Ishikawa (cell line): Measurements from ENCODE around the gene PDZD8.

Experiments
- CEBPB ChIP-seq: IDR thresholded peaks from 2 replicates; pipeline ENCODE4 v1.6.1; 2012
- CREB1 ChIP-seq: IDR thresholded peaks from 2 replicates; pipeline ENCODE4 v1.6.1; 2012; ENCODE audit warnings: low read depth
- EGR1 ChIP-seq: IDR thresholded peaks from 2 replicates; pipeline ENCODE4 v1.6.1; 2012
- EP300 ChIP-seq: IDR thresholded peaks from 2 replicates; pipeline ENCODE4 v1.6.1; 2012; ENCODE audit warnings: borderline replicate concordance
- MAX ChIP-seq: IDR thresholded peaks from 2 replicates; pipeline ENCODE4 v1.6.1; 2012
- RAD21 ChIP-seq: IDR thresholded peaks from 2 replicates; pipeline ENCODE4 v1.6.1; 2012; ENCODE audit warnings: low read depth
- REST ChIP-seq: IDR thresholded peaks from 2 replicates; pipeline ENCODE4 v1.6.1; 2012; ENCODE audit warnings: low read depth, mild to moderate bottlenecking
- TCF12 ChIP-seq: IDR thresholded peaks from 2 replicates; pipeline ENCODE4 v1.6.1; 2012; ENCODE audit warnings: low read depth
- TEAD4 ChIP-seq: IDR thresholded peaks from 2 replicates; pipeline ENCODE4 v1.6.1; 2012
- USF1 ChIP-seq: IDR thresholded peaks from 2 replicates; pipeline ENCODE4 v1.6.1; 2012
- YY1 ChIP-seq: IDR thresholded peaks from 2 replicates; pipeline ENCODE4 v1.6.1; 2012; ENCODE audit warnings: low read depth

GRCh38 chr10:117272195-117273076 lies 102.8 kb downstream of the PDZD8 start:
- TF ChIP-seq MAX (no peak), CREB1 (no peak), EP300 (no peak), RAD21 (no peak), EGR1 (no peak), YY1 (no peak), USF1 (no peak), REST (no peak), TEAD4 (no peak), CEBPB (no peak), TCF12 (no peak)
